Measurements from ENCODE around the gene B3GNT9. TPM values are rescaled to one million over a fixed set of nuclear protein-coding genes. Genes with fewer than 3 reads are reported as not detected.

Gene B3GNT9
- total RNA-seq, 1 experiment from 2014 or later, result 3.8 TPM

DNA sequence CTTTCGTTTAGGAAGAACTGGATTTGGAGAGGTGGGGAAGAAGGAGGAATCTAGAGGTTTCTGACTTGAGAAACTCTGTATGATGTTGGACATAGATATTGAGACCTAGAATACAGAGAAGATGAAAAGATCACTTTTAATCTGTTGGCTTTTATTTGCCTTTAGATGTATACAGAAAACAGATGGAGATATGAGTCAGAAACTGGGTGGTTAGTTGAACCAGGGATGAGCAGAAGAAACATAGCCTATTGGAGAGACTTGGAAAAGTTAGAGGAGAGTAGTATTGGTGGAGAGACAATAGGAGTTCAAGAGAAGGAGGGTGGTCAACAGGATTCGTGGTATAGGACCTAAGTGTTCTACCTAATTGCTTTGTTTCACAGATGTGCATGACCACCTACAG is 36.0 kb downstream of the B3GNT9 start:
- Histone ChIP-seq H3K4me3 (replicated peaks in 1 of 2; ENCODE audit: low read depth in 1 of 2, low read length in 2 of 2) (no peak overlapping the region), H3K9ac (ENCODE audit: low read length) (peak overlapping the region; percentile 34), H3K27me3 (ENCODE audit: insufficient read depth, low read length) (no peaks in the 10 kb centered on the region), H4K20me1 (ENCODE audit: insufficient read depth) (no peaks in the 10 kb centered on the region), H3K79me2 (ENCODE audit: insufficient read depth, low read length) (peaks cover 87% of the 10 kb centered on the region), H3K4me1 (ENCODE audit: control insufficient read depth in 1 of 2, insufficient read depth in 2 of 2, low read length in 2 of 2) (peaks cover 29 to 58% of the 10 kb centered on the region in 2 experiments), H3K27ac (ENCODE audit: low read depth, low read length) (no peak overlapping the region), H3K36me3 (ENCODE audit: control insufficient read depth in 1 of 2, insufficient read depth in 2 of 2, low read length in 2 of 2) (peaks cover 0 to 2% of the 10 kb centered on the region in 2 experiments; a peak in 2 of 4 replicates), H3K4me2 (ENCODE audit: low read length) (peak overlapping the region; percentile 74), H3K9me3 (ENCODE audit: control insufficient read depth in 1 of 2, insufficient read depth in 1 of 2, low read depth in 1 of 2, low read length in 2 of 2) (no peaks in the 10 kb centered on the region), H2AFZ (ENCODE audit: low read depth, low read length, poor library complexity, severe bottlenecking) (no peak overlapping the region), H3K9me2 (ENCODE audit: insufficient read depth) (no peaks in the 10 kb centered on the region)
- intact Hi-C loops (cut with micrococcal nuclease), result no loop called here
- no TSS peak for BruUV-seq (replicated peaks)
- ChIA-PET RAD21 (ENCODE audit: low non-redundant PET in 1 of 2, low total read pairs in 2 of 2, uncharacterized antibody in 2 of 2, unreplicated experiment in 2 of 2) (no interaction called here), POLR2A (no interaction called here), CTCF (no interaction called here)
- no peak for TF ChIP-seq SRF (IDR thresholded peaks at IDR 0.05; ENCODE audit: low read depth)
- no peak for TF ChIP-seq SIN3A (IDR thresholded peaks at IDR 0.05; ENCODE audit: low read depth)
- TF ChIP-seq CEBPB (IDR thresholded peaks at IDR 0.05; ENCODE audit: low read depth), result no peak
- TF ChIP-seq CBX3 (IDR thresholded peaks at IDR 0.05; ENCODE audit: low read depth), result no peak
- TF ChIP-seq, protein P1, sequence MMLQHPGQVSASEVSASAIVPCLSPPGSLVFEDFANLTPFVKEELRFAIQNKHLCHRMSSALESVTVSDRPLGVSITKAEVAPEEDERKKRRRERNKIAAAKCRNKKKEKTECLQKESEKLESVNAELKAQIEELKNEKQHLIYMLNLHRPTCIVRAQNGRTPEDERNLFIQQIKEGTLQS (IDR thresholded peaks at IDR 0.05), result no peak
- no peak for TF ChIP-seq POLR2AphosphoS5 (IDR thresholded peaks at IDR 0.05; ENCODE audit: low read depth, low read length)
- TF ChIP-seq, protein P2, sequence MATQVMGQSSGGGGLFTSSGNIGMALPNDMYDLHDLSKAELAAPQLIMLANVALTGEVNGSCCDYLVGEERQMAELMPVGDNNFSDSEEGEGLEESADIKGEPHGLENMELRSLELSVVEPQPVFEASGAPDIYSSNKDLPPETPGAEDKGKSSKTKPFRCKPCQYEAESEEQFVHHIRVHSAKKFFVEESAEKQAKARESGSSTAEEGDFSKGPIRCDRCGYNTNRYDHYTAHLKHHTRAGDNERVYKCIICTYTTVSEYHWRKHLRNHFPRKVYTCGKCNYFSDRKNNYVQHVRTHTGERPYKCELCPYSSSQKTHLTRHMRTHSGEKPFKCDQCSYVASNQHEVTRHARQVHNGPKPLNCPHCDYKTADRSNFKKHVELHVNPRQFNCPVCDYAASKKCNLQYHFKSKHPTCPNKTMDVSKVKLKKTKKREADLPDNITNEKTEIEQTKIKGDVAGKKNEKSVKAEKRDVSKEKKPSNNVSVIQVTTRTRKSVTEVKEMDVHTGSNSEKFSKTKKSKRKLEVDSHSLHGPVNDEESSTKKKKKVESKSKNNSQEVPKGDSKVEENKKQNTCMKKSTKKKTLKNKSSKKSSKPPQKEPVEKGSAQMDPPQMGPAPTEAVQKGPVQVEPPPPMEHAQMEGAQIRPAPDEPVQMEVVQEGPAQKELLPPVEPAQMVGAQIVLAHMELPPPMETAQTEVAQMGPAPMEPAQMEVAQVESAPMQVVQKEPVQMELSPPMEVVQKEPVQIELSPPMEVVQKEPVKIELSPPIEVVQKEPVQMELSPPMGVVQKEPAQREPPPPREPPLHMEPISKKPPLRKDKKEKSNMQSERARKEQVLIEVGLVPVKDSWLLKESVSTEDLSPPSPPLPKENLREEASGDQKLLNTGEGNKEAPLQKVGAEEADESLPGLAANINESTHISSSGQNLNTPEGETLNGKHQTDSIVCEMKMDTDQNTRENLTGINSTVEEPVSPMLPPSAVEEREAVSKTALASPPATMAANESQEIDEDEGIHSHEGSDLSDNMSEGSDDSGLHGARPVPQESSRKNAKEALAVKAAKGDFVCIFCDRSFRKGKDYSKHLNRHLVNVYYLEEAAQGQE (IDR thresholded peaks at IDR 0.05; ENCODE audit: low read depth), result no peak
- TF ChIP-seq POLR2A (IDR thresholded peaks at IDR 0.05; ENCODE audit: borderline replicate concordance, extremely low read depth, insufficient read depth, insufficient read length), result no peak
- TF ChIP-seq YY1 (IDR thresholded peaks at IDR 0.05; ENCODE audit: extremely low read depth, insufficient replicate concordance, low read depth, low read length), result no peak
- DNase-seq (ENCODE audit: low read depth, low spot score), result no peak
- ATAC-seq, result no peak

Data from HCT116 (cell line).